ENCODE measurements around the gene AKNA.

Gene AKNA

DNA sequence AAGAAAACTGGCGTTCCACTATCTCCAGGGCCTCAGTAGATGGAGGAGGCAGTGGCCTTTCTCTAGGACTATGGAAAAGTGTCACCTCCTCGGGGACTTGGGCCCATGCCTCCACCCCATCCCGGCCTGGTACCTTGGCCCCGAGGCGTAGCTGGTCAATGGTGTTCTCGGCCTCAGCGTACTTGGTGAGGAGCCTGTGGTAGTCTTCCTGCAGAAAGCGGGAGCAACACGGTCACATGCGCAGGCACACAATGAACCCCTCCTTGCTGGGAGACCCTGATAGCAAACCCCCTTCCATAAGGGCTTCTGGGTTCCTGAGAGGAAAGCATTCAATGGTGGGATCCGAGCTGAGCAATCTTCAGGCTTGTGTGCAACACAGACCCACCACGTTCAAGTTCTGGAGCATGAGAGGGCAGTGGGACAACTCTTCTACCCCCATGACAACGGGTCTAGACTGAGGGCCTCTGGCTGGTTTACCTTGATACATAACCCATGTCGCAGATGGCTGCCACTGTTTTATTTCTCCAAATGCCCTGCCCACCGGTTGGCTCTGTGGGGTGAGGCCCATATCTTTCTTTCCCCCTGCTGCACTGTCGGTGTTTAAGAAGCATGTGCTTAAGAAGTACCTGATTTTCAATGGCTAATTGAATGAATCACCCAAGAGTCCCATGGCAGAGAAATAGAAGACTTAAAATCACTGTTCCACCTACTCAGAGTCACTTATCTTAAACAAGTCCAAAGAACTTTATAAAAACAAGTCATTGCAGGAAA is 13.6 kb downstream of the AKNA start:
- DNase-seq = no peak

DNA sequence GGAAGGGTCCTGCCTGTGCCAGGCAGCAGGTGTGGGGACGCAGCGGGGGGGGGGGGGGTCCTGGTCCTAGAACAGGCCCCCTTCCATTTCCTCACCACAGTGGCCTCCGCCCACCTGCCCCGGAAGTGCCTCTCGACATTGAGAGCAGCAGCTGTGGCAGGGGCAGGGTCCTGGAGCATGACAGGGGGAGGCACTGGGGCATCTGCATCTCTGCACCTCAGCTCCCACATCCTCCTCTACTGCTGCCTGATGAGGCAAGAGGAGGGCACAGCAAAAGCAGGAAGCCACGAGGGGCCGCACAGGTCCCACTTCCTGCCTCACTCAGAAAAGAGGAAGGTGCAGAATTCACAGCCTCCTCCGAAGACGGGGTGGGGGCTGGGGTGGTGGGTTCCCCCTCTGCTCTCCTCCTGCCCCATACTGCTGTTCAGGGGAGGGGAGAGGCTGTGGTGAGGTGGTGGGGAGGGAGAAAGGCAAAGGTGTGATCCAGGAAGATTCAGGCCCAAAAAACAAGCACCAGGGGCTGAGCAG is 14.8 kb downstream of the AKNA start:
- DNase-seq = no peak

DNA sequence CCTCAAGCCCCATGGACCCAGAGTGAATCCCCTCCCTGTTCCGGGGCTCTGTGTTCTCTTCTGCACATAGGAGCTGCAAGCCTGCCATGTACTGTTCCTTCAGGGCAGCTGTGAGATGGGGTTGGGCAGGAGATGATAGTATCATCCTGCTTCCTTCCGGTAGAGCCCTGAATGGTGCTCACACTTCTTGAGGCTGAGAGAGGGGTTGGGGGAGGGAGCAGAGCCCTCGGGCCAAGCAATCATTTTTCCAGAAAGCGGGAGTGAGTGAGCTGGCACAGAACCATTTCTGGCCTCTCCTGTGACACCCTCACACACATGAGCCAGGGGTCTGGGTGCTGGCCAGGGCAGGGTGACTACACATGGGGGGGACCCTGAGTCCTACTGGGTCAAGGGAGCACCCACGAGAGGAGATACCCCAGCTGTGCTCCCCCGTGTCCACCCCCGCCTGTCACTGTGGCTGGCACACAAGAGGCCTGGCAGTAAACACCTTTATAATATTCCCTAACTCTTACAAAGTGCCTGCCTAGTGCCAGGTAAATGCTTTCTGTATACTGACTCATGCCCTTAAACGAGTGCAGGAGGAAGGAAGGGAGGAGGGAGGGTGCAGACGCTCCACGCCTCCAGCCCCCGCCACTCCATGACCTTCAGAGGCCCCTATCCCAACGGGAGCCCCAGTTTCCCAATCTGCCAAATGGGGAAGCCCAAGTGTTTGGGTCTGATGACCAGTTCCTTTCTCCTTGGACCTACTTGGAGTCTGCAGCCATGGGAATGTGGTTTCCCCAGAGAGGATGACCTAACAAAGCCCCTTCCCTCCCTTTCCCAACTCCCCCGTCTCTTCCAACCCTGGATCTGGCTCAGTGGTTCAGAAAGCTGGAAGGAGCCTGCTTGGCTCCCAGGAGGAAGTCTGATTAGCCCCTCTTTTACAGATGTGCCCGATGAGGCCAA is 15.5 kb downstream of the AKNA start:
- no peak for DNase-seq

DNA sequence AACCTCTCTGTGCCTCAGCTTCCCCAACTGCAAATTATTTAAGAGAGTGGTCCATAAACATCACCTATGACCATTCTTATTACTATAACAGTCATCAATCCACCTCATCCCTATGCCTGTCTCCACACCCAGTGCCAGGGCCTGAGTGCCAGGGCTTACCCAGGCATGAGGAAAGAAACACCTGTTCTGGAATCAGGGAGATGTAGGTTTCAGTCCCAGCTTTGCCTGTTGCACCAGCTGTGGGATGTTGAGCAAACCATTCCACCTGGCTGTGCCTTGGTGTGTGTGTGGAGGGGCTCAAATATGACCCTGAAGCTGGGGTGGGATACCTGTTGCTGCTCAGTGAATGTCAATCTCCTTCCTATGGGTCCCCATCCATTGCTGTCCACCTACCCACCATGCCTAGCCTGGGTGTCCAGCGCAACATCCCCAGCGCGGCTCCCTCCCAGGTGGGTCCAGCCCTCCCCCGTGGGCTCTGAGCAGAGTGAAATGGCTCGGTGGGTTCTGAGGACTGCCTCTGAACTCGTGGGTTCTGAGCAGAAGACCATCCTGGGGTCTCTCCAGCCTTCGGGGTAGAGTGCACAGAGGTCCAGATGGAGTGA is 16.3 kb downstream of the AKNA start:
- DNase-seq = no peak

DNA sequence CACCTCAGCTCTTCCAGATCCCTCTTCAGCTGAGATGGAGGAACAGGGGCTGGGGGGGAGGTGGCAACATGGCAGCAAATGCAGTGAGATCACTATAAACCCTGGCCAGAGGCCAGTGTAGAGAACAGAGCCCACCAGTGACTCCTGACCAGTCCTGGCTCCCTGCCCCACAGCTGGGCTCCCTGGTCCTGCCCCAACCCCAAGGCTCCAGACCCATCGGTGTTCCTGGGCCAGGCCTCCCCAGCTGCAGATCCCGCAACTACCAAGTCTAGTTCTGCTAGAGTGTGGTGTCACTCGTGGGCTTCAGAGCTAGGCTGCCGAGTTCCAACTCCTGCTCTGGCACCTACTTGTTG is 16.8 kb downstream of the AKNA start:
- no peak for DNase-seq

DNA sequence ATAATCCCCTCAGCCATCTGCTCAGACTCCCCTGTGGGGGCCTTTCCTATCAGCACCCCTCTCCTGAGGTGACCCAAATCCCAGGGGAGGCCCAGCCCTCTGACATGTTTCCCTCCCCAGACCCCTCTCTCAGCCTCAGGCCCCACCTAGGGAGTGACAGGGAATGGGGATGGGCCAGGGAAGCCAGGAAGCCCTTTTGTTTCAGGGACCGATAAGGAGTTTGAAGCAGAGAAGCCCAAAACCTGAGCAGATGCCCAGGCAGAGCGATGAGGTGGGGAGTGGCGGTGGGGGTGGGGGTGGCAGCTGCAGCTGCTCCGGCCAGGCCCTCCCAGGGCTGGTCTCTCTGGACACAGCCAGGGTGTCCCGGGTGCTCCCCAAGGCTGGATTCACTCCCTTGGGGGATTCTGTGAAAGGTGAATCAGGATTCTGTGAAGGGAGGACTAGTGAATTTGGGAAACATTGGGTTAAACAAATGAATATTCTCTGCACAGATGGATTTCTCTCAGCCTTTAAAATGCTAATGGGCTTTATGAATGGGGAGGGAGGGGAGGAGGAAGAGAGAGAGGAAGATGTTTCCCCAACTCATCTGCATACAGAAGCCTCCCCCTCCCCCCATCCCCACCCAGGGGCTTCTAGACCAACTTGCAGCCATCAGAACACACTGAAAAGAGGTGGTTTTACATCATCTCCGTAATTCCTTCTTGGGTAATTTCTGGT is 17.4 kb downstream of the AKNA start:
- no peak for DNase-seq

DNA sequence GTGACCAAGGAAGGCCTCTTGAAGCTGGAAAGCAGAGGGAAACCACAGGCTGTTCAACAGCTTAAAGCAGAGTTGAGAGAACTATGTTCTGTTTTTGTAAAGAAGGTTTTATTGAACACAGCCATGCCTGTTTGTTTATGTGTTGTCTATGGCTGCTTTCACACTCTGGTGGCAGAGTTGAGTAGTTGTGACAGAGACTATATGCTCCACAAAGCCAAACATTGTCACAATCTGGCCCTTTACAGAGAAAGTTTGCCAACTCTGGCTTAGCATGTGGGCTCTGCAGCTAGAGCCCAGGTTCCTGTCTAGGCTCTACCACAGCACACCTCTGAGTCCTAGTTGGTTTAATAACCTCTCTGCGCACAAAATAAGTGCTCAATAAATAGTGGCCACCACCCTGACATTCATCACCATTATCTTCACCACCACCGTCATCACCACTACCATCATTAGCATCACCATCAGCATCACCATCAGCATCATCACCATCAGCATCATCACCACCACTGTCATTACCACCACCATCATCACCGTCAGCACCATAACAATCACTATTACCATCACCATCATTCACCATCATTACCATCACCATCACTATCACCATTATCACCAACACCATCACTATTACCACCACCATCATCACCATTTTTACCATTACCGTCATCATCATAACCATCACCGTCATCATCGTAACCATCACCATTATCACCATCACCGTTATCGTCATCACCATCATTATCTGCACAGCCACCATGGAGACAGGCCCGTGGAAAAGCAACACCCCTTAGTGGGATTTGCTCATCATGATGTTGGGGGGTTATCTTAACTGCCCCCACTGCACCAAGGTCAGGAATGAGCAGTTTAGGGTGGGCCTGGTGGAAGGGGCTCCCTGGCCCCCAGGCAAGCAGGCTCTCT is 18.3 kb downstream of the AKNA start:
- DNase-seq = no peak

DNA sequence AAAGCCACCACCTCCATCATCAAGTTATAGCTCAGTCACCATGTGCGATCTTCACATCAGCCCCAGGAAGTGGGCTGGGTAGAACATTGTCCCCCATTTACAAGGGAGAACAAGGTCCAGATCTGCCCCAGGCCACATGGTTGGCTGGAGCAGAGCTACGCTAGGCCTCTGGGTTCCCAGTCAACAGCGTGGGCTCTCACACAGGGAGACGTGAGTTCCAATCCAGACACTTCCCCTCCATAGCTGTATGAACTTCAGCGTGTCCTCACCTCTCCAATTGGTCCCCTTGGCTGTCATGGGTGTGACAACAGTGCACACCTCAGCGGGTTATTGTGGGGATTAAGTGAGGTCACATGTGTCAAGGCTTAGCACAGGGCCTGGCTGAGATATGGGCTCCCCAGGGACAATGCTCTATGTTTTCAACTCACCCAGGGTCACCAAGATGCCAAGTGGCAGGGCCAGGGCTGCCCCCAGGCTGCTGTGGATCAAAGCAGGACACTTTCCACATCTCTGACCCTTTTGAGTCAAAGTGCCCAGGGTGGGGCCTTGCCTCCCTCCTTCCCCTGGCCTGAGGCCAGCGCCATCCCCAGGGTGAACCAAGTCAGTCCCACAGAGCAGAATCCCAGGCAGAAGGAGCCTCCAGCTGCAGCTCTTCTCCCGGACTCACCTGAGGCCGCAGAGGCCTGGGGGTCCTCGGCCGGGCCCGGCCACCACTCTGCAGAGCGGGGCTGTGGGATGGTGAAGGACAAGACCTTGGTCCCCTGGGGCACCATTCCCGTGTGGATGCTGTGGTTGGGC is 19.8 kb downstream of the AKNA start:
- DNase-seq = no peak

DNA sequence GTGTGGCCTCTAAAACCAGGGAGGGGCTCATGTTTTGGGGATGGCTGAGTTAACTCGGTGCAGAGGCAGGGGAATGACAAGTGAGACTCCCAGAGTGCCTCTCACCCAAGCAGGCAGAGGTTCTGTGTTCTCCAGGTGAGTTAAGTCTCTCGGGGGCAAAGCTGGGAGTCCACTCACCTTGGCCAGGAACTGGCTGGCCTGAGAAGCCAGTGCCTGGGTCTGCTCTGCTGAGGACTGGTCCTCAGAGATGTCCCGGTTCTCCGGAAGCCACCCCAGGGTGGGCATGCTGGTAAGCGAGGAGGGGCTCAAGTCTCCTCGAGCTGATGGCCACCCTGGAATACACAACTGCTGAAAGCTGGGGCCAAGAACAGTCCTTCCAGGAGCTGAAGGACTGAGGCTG is 20.4 kb downstream of the AKNA start:
- no peak for DNase-seq

DNA sequence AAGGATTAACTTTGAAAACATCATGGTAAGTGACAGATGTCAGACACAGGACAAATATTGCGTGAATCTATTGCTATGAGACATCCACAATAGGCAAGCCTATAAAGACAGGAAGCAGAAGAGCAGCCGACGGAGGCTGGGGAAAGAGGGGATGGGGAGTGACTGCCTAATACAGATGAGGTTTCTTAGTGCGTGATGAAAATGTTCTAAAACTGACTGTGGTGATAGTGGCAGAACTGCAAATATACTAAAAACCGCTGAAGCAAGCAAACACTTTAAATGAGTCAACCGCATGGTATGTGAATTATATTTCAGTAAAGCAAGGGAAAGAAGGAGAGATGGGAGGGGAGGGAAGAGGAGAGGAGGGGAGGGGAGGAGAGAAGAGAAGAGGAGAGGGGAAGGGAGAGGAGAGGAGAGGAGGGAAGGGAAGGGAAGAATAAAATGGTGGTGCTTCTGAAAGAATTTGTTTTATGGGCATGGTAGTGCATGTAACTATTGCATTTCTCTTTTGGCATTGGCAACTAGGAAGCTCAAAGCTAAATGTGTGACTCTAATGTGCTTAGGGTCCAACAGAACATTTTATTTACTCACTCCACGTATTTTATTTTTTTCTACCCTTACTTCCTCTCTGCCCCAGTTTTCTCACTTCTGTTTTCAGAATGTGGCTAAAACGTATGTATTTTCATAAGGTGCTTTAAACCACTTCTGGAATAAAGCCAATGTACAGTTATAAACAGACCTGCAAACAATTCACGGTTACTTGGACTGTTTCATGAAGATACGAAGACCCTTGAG is 21.3 kb downstream of the AKNA start:
- no peak for DNase-seq

DNA sequence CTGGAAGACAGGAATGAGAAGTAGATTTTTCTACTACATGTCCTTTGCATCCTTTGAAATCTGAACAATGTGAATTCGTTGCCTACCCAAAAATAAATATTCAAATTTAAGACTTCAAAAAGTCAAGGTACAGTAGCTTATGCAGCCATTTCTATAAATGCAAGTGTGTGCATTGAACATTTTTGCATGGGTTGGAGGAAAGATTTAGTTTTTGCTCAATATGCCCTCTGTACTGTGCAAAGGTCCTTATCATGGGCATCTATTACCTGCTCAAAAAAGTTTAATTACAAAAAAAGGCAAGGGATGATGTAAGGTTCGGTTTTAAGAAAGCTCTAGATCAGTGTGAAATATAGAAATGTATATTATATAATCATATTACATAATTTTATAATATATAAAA is 22.6 kb downstream of the AKNA start:
- no peak for DNase-seq

DNA sequence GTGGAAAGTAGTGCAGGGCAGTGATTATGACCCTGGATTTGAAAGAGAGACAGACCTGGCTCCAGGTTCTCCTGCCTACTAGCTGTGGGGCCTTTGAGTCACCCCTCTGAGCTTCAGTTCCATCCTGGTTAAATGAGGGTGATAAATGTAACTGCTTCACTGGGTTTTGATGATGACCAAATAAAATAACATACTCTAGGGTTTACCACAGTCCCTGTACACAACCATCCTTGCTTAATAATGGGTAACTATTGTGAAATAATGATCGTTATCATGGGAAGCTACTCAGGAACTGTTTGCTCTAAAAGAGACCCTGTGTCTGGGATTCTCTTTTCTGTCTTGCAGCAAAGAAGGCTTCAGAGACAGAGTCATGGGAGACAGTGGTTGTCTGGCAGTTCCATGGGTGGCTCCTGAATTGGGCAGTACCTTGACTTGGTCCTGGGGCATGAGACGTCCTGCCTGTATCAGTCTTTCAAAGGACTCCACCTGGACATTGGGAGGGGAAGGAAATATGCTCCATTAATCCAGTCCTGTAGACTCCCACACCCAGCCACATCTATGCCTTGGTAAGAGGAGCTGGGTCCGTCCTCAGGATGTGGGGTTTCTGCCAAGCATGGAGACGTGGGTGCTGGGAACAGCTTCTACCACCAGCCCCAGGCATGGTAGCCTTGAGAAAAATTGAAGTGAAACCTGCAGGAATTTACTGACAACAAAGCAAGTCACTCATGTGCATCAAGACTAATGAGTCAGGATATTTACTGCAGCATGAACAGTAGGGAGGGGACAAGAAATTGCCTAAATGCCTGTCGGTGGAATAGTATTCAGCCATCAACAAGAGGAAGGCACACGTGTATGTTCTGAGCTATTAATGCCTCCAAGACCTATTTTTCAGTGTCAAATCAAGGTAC is 23.4 kb downstream of the AKNA start:
- no peak for DNase-seq

DNA sequence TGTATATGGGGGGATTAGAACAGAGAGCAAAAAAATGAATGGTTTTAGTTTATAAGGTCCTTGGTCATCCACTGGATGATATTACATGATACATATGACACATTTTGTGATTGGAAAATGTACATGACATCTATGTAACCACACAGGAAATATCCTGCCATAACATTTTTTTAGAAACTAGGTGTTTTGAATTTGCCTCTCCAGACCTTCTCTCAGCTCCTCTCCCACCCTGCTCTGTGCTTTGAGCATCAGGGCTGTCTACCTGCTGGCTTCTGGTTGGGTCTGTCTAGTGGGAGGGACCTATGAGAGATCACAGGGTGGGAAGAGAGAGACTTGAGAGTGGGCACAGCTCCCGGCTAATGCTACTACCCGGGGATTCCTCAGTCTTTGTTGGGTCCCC is 24.4 kb downstream of the AKNA start:
- no peak for DNase-seq

DNA sequence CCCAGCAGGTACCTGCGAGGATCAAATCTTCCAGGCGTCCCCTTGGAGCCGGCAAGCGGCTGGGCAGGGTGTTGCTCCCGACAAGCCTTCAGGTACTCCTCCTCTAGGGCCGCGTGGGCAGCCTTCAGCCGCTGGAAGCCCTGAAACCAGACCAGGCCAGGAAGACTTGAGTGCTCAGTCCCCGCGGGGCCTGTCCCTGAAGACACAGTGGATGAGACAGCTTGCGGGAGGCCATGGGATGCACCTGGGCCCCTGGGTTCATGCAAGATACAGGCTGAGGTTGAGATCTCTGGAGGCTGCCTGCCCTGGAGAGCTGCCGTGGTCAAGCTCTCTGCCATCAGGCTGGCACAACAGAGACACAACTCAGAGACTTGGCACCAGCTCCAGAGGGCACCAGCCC is 25.4 kb downstream of the AKNA start:
- no peak for DNase-seq

DNA sequence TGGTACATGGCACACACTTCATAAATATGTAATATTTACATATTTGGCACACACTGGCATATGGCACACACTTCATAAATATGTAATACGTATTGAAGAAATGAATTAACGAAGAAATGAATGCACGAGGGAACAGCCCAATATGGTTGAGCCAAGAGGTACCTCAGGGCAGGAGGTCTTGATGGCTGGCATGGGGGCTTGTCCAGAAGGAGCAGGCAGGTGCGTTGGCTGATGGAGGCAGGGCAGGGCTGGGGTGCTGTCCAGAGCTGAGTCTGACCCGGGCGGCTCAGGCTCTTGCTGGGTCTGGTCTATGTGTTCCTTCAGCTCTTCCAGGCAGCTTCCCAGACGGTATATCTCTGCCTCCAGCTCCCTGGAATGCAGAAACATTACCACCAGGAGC is 26.2 kb downstream of the AKNA start:
- DNase-seq = no peak

DNA sequence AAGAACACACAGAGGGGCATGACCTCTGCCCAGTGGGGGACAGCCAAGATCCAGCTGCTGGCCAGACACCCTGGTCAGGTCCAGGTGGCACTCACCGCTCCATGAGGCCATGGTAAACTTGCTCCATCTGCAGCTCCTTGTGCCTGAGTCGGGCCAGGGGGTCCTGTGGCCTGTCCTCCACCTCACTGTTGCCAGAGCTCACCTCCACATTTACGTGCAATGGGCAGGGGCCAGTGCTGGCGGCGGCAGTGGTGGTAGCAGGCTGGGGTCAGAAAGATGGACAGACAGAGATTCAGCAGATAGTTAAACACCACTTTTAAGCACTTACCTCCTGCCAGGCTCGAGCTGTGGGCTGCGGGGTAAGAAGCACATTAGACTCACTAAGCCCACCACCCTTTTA is 28.0 kb downstream of the AKNA start:
- DNase-seq = no peak

DNA sequence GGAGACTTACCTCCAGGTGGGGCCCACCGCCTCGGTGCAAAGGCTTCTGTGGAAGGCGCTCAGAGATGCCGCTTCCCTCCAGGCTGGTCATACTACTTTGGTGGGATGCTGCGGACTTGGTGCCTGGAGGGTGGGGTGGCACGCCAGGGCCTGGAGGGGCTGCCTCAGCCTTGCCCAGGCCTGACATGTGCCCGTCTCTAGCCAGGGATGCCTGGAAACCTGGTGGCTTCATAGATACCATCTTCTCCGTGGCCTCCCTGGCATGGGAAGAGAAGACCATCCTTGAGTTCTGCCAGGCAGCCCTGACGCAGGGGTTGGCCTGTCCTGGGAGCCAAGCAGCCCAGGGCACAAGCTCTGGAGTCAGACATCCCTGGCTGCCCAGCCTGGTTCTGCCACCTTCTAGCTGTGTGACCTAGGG is 29.9 kb downstream of the AKNA start:
- no peak for DNase-seq

DNA sequence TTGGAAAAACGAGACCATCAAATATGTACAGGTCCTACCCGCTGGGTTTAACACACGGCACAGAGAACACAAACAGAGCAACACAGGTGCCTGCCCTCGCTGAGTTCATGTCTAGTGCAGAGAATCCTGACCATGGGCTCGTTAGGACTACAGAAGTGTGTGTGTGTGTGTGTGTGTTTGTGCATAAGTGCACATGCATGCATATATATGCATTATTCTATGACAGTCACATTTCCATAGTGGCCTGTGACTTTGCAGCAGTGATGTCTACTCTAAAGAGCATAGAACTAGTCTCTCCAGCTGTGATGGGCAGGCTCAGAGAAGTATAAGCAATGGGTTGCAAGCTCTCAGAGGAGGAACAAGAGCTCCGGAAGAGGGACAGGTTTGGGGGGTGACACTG is 30.4 kb downstream of the AKNA start:
- no peak for DNase-seq

DNA sequence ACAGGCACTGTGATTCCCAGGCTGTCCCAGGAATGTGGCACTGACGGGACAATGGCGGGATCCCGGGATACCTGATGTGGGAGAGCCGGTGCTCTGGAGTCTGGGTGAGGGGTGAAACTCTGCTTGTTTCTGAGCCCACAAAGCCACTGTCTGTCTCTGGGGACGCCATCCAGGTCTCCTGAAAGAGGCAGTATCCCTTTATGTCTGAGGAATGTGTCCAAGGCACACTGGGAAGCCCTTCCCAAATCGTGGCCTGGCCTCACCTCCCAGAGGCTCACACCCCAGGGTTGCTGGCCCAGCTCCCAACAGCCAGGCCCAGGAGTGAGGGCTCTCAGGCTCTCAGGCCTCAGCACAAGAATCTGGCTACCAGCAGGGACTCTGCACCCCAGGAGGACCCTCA is 31.0 kb downstream of the AKNA start:
- DNase-seq = no peak
